Activated CD8-positive, alpha-beta memory T cell treated with anti-CD3 and anti-CD28 coated beads, Interleukin-2, amount 10 ng/mL, durations not matched to agents 7 days and 5 days (primary cell): ENCODE data around the gene ACTL7B. TPM values are rescaled to one million over a fixed set of nuclear protein-coding genes. Genes with fewer than 3 reads are reported as not detected.
"Not testable (repeated sequence)": the region's sequence is repeated elsewhere in the genome, so short reads cannot be mapped to it uniquely, and the experiment has no call there.

ENCODE experiments used
- ATAC-seq: fragments of 150-1000 bp; cut with Tn5 transposase; one replicate; pipeline ENCODE4 v1.10.0; 2021; ENCODE audit warnings: moderate library complexity
- CTCF ChIA-PET: fragments of 350-600 bp; sonication (Branson Sonifier 250); formaldehyde crosslinking; loops from one replicate; lab custom pipeline; 2021; ENCODE audit warnings: antibody characterized with exemption; lab: Charles Lee
- DNase-seq: peaks from one replicate; pipeline ENCODE4 v3.0.0-alpha.2; 2020
- H3K27ac Mint-ChIP-seq: one replicate; pipeline ENCODE4 v1.8.0; 2021; ENCODE audit warnings: mild to moderate bottlenecking, mixed read lengths
- H3K27me3 Mint-ChIP-seq: one replicate; pipeline ENCODE4 v1.8.0; 2021; ENCODE audit warnings: mixed read lengths
- H3K36me3 Mint-ChIP-seq: one replicate; pipeline ENCODE4 v1.8.0; 2021; ENCODE audit warnings: mild to moderate bottlenecking, mixed read lengths
- H3K4me1 Mint-ChIP-seq: one replicate; pipeline ENCODE4 v1.8.0; 2021; ENCODE audit warnings: mixed read lengths
- H3K4me3 Mint-ChIP-seq: one replicate; pipeline ENCODE4 v1.8.0; 2021; ENCODE audit warnings: mild to moderate bottlenecking, moderate library complexity, mixed read lengths
- H3K9me3 Mint-ChIP-seq: one replicate; pipeline ENCODE4 v1.8.0; 2022; ENCODE audit warnings: low read depth, mixed read lengths
- total RNA-seq, 2 experiments: library from RNA; stranded (reverse); gene quantifications; one replicate each; pipeline ENCODE4 v1.2.3, GENCODE V29; 2021

Gene ACTL7B
- total RNA-seq, 2 experiments from 2014 or later = not detected

DNA sequence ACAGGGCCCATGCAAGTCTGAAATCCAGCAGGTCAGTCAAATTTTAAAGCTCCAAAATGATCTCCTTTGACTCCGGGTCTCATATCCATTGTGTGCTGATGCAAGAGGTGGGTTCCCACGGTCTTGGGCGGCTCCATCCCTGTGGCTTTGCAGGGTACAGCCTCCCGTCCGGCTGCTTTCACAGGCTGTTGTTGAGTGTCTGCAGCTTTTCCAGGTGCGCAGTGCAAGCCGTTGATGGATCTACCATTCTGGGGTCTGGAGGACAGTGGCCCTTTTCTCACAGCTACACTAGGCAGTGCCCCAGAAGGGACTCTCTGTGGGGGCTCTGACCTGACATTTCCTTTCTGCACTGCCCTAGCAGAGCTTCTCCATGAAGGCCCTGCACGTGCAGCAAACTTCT is 7.5 kb downstream of the ACTL7B start:
- H3K9me3 Mint-ChIP-seq, H3K27ac Mint-ChIP-seq, H3K4me1 Mint-ChIP-seq, DNase-seq, CTCF ChIA-PET, H3K36me3 Mint-ChIP-seq, ATAC-seq, H3K27me3 Mint-ChIP-seq, H3K4me3 Mint-ChIP-seq: not testable (repeated sequence)

DNA sequence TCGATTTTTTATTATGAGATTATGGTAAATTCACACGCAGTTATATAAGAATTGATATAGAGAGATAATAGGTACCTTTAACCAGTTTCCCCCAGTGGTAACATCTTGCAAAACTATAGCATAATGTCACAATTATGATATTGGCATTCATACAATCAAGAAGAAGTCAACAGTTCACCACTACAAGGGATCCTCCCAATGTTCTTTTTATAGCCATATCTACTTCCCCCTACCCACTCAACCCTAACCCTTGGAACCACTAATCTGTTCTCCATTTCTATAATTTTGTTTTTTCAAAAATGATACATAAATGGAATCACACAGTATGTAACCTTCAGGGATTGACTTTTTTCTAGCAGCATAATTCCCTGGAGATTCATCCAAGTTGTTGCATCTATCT is 9.8 kb downstream of the ACTL7B start:
- DNase-seq (no peak), ATAC-seq (no peak)
- CTCF ChIA-PET = no interaction called here
- H3K4me1 Mint-ChIP-seq = peaks cover 8% of the 10 kb centered on the region
- no peak overlapping the region for H3K27ac Mint-ChIP-seq
- no peak overlapping the region for H3K4me3 Mint-ChIP-seq
- H3K9me3 Mint-ChIP-seq = no peaks in the 10 kb centered on the region
- H3K36me3 Mint-ChIP-seq = no peaks in the 10 kb centered on the region
- H3K27me3 Mint-ChIP-seq = peaks cover 4% of the 10 kb centered on the region

DNA sequence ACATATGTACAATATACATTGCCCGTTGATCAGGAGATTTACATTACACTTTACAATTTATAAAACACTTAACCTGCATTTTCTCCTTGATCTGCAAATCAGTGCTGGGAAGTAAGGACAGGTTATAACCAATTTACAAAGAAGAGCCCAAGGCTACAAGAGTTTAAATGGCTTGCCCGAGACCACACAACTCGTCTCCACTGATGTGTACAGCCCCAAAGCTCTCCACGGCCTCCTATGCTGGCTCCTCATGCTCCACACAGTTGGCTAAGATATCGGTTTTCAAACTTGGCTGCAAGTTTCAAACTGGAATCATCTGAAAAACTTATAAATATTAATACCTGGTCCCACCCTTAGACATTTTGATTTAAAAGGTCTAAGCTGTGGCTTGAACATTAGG is 10.3 kb downstream of the ACTL7B start:
- no peak overlapping the region for H3K4me3 Mint-ChIP-seq

DNA sequence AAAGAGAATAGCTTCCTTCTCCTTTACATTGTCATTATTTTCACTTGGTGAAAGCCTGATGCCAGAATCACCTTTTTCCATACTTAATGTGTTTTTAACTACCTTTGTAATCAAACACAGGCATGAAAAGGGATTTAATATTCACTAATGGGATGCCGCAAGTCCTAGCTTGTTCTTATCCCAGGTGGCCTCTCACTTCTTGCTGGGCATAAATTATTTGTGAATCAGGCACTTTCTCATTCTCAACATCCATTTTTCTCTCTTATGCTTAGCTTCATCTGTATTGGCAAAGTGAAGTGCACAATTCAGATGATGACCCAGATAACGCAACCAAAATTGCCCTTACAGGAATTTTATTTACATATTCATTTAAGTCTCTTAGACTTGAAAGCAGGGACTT is 10.9 kb downstream of the ACTL7B start:
- H3K27me3 Mint-ChIP-seq = peaks cover 4% of the 10 kb centered on the region
- H3K9me3 Mint-ChIP-seq = no peaks in the 10 kb centered on the region
- no peaks in the 10 kb centered on the region for H3K36me3 Mint-ChIP-seq
- no peak for ATAC-seq
- H3K27ac Mint-ChIP-seq = no peak overlapping the region
- CTCF ChIA-PET = no interaction called here
- H3K4me3 Mint-ChIP-seq = no peak overlapping the region
- peaks cover 8% of the 10 kb centered on the region for H3K4me1 Mint-ChIP-seq
- DNase-seq = no peak

More for the DNA sequence above, 10.3 kb downstream of the ACTL7B start:
- Mint-ChIP-seq H3K27me3 (peaks cover 4% of the 10 kb centered on the region), H3K9me3 (no peaks in the 10 kb centered on the region), H3K4me1 (peaks cover 8% of the 10 kb centered on the region), H3K27ac (no peak overlapping the region), H3K36me3 (no peaks in the 10 kb centered on the region)
- ATAC-seq (no peak), DNase-seq (no peak)
- CTCF ChIA-PET = no interaction called here

DNA sequence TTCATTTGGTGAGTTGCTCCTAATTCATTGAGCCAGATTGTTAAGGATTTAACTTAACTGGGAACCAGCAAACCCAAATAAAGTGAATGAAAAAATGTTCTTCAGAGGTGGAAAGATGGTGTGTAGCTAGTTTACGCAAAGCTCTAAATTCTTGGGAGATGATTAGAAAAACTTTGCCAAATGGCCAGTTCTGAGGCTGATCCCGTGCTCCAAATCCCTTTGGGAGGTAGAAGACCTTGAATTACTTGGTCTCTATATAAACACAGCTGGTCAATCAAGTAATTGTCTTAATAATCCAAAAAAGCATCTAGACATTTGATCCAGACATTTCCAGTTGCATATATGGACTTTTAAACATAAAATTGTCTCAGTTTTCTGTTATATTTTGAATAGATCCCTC is 11.4 kb downstream of the ACTL7B start:
- no peaks in the 10 kb centered on the region for H3K9me3 Mint-ChIP-seq
- H3K4me3 Mint-ChIP-seq = no peak overlapping the region
- ATAC-seq (no peak), DNase-seq (no peak)
- H3K27ac Mint-ChIP-seq = no peak overlapping the region
- H3K36me3 Mint-ChIP-seq = no peaks in the 10 kb centered on the region
- peaks cover 4% of the 10 kb centered on the region for H3K27me3 Mint-ChIP-seq
- CTCF ChIA-PET = no interaction called here
- peaks cover 8% of the 10 kb centered on the region for H3K4me1 Mint-ChIP-seq

DNA sequence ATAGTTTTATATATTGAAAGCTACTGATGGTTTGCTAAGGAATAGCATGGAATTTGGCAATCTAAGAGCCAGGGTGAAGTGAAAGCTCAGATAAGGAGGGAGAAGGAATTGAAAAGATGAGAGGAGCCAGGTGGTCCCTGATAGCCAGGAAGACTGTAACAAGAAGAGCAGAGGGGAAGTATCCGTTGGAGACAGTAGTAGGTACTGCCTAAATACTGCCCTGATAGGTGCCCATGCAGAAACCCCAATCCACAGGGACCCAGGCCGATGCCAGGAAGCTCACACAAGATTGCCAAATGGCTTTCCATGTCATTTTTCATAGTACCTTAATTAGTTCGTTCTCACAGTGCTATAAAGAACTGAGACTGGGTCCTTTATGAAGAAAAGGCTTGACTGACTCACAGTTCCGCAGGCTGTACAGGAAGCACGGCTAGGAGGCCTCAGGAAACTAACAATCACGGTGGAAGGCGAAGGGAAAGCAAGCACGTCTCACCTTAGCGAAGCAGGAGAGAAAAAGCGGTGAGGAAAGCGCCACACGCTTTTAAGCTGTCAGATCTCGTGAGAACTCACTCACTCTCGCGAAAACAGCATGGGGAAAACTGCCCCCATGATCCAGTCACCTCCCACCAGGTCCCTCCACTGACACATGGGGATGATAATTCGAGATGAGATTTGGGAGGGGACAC is 13.0 kb downstream of the ACTL7B start:
- Mint-ChIP-seq H3K4me3 (no peak overlapping the region), H3K4me1 (peaks cover 8% of the 10 kb centered on the region), H3K36me3 (no peaks in the 10 kb centered on the region), H3K9me3 (no peaks in the 10 kb centered on the region), H3K27me3 (peaks cover 4% of the 10 kb centered on the region), H3K27ac (no peak overlapping the region)
- ATAC-seq (no peak), DNase-seq (no peak)
- CTCF ChIA-PET = no interaction called here

DNA sequence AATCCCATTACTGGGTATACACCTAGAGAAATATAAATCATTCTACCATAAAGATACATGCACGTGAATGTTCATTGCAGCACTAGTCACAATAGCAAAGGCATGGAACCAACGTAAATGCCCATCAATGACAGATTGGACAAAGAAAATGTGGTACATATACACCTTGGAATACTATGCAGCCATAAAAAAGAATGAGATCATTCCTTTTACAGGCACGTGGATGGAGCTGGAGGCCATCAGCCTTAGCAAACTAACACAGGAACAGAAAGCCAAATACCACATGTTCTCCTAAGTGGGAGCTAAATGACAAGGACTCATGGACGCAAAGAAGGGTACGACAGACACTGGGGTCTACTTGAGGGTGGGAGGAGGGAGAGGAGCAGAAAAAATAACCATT is 16.2 kb downstream of the ACTL7B start:
- H3K27ac Mint-ChIP-seq, CTCF ChIA-PET, H3K9me3 Mint-ChIP-seq, ATAC-seq, DNase-seq, H3K27me3 Mint-ChIP-seq, H3K4me3 Mint-ChIP-seq, H3K36me3 Mint-ChIP-seq: not testable (repeated sequence)
- peaks cover 11% of the 10 kb centered on the region for H3K4me1 Mint-ChIP-seq

DNA sequence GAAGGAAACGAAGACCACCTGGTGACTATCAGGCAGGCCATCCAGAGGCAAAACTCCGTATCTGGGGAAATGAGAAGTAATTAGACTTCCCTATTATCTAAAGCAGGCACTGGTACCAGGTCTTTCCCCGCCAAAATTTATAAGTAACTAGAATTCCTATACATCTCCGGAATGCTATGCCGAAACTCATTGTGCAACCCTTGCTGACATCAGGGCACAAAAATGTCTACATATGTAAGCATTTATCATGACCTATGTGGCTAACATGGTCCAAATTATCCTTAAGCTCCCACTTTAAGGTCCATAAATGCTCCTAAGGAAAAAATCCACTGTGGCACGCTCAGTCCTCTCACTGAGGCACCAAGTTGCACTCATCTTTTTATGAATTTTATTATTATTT is 17.8 kb downstream of the ACTL7B start:
- no peaks in the 10 kb centered on the region for H3K9me3 Mint-ChIP-seq
- no peaks in the 10 kb centered on the region for H3K27me3 Mint-ChIP-seq
- no peak overlapping the region for H3K4me3 Mint-ChIP-seq
- DNase-seq (no peak), ATAC-seq (no peak)
- H3K36me3 Mint-ChIP-seq = no peaks in the 10 kb centered on the region
- H3K27ac Mint-ChIP-seq = no peak overlapping the region
- H3K4me1 Mint-ChIP-seq = peaks cover 9% of the 10 kb centered on the region
- CTCF ChIA-PET = no interaction called here

DNA sequence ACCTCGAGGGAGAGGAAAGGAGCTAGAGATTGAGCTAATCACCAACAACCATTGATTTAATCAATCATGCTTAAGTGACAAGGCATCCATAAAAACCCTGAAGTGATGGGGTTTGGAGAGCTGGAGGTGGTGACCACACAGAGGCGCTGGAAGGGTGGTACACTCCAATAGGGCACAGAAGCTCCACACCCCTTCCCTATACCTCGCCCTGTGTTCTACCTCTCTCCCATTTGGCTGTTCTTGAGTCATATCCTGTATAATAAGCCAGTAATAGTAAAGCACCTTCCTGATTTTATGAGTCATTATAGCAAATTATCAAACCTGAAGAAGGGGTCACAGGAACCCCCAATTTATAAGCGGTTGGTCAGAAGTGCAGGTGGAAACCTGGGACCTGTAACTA is 18.3 kb downstream of the ACTL7B start:
- CTCF ChIA-PET = no interaction called here
- H3K27me3 Mint-ChIP-seq = no peaks in the 10 kb centered on the region
- no peak overlapping the region for H3K4me3 Mint-ChIP-seq
- H3K4me1 Mint-ChIP-seq = peaks cover 5% of the 10 kb centered on the region
- no peak overlapping the region for H3K27ac Mint-ChIP-seq
- DNase-seq (no peak), ATAC-seq (no peak)
- H3K9me3 Mint-ChIP-seq = no peaks in the 10 kb centered on the region
- no peaks in the 10 kb centered on the region for H3K36me3 Mint-ChIP-seq

DNA sequence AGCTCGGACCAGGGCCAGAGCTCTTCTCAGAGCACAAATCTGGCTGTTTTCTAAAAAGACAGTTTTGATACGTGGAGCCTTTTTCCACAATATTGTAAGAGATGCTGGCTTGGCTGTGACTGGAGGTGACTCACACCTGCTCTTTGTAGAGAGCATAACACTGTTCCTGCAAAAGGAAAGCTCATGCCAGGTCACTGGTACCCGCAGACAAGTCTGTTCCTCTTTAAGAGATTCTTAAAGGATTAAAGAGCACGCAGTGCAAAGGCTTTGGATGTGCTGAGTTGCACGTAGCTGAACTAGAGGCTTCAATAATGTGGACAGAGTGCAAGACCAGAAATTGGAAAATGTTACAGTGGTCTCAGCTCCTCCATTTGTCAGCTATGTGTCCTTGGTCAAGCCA is 19.0 kb downstream of the ACTL7B start:
- DNase-seq (no peak), ATAC-seq (no peak)
- peaks cover 4% of the 10 kb centered on the region for H3K4me1 Mint-ChIP-seq
- no peaks in the 10 kb centered on the region for H3K27me3 Mint-ChIP-seq
- H3K9me3 Mint-ChIP-seq = no peaks in the 10 kb centered on the region
- no peak overlapping the region for H3K27ac Mint-ChIP-seq
- no peak overlapping the region for H3K4me3 Mint-ChIP-seq
- no peaks in the 10 kb centered on the region for H3K36me3 Mint-ChIP-seq
- CTCF ChIA-PET = no interaction called here

DNA sequence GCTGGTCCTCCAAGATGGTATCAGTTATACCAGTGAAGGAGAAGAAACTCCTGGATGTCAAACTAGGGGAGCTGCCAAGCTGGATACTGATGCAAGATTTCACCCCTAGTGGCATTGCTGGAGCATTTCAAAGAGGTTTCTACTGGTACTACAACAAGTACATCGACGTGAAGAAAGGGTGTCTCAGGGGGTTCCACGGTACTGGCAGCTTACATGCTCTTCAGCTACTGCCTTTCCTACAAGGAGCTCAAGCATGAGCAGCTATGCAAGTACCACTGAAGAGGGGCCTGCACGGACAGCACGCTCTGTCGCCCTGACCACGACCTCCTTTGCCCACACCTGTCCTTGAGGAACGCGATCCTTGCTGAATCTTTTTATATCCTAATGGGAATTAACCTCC is 19.5 kb downstream of the ACTL7B start:
- ATAC-seq = no peak
- Mint-ChIP-seq H3K9me3 (no peaks in the 10 kb centered on the region), H3K27ac (no peak overlapping the region), H3K27me3 (no peaks in the 10 kb centered on the region), H3K4me3 (no peak overlapping the region), H3K36me3 (no peaks in the 10 kb centered on the region), H3K4me1 (peaks cover 4% of the 10 kb centered on the region)
- CTCF ChIA-PET = interaction anchor here (1.2 kb wide), 1 partner anchor 9 kb away, joined by 4 read pairs; no protein-coding TSS in a partner anchor
- no peak for DNase-seq

DNA sequence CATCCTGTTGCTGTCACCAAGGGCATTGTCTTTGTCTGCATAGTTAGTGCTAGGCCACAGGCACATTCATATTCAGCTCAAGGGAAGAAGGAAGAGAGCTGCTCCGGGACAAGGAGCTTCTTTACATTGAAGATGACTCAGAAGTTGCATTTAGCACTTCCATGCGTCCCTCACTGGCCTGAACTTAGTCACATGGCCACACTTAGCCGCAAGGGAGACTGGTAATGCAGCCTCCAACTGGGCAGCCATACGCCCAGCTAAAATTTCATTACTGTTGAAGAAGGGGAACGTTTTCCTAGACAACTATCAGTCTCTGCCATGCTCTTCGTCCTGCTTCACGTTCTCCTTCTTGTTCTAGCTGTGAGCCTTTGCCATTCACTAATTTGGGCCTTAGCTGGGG is 20.0 kb downstream of the ACTL7B start:
- H3K4me3 Mint-ChIP-seq = no peak overlapping the region
- no peaks in the 10 kb centered on the region for H3K27me3 Mint-ChIP-seq
- no peak overlapping the region for H3K27ac Mint-ChIP-seq
- ATAC-seq (no peak), DNase-seq (no peak)
- no peaks in the 10 kb centered on the region for H3K36me3 Mint-ChIP-seq
- CTCF ChIA-PET = interaction anchor here (1.2 kb wide), 1 partner anchor 9 kb away, joined by 4 read pairs; no protein-coding TSS in a partner anchor
- peaks cover 4% of the 10 kb centered on the region for H3K4me1 Mint-ChIP-seq
- H3K9me3 Mint-ChIP-seq = no peaks in the 10 kb centered on the region

DNA sequence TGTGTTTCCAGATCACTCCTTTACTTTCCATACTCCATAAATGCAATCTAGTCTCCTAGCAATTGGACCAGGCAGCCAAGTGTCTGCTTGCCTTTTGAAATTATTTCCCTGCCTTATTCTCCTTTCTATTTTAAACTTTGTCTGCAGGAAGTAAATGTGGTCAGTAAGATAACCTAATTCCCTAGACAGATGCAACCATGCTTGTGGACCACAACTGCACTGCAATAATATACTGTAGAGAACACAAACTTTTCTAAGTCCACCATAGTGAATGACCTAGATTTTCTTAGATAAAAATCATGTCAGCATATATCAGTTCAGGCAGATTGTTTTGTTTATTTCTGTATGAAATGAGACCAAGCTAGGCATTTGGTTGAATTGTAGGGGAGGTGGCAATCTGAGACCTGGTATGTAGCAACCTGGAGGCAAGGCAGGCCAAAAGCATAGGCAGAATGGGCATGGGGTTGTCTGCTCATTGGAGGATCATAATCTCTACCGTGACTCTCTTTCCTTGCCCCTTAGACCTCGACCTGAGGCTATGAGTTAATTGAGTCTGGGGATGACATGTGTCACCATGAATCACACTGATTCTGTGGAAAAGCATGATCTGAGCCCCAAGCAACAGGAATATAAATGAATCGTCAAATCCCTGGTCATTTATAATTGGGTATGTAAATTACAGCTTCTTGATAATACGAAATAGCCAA is 20.7 kb downstream of the ACTL7B start:
- CTCF ChIA-PET = interaction anchor here (1.2 kb wide), 1 partner anchor 8 kb away, joined by 4 read pairs; no protein-coding TSS in a partner anchor
- H3K4me1 Mint-ChIP-seq = peaks cover 4% of the 10 kb centered on the region
- ATAC-seq (no peak), DNase-seq (no peak)
- no peak overlapping the region for H3K4me3 Mint-ChIP-seq
- H3K27ac Mint-ChIP-seq = no peak overlapping the region
- no peaks in the 10 kb centered on the region for H3K9me3 Mint-ChIP-seq
- H3K27me3 Mint-ChIP-seq = no peaks in the 10 kb centered on the region
- no peaks in the 10 kb centered on the region for H3K36me3 Mint-ChIP-seq

DNA sequence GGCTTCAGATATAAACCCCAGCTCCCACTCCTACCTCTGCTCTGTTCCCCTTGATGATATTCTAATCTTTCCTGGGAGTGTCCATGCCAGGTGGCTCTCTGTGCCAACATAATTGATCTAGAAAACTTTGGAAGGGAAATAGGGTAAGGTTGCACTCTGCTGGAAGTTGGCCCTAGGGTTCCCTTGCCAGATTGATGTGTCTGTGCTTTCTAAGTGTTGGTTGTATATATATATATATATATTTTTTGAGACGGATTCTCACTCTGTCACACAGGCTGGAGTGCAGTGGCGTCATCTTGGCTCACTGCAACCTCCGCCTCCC is 23.6 kb downstream of the ACTL7B start:
- Mint-ChIP-seq H3K4me3 (no peak overlapping the region), H3K9me3 (no peaks in the 10 kb centered on the region), H3K27me3 (peaks cover 10% of the 10 kb centered on the region), H3K4me1 (peaks cover 4% of the 10 kb centered on the region), H3K36me3 (no peaks in the 10 kb centered on the region), H3K27ac (no peak overlapping the region)
- ATAC-seq = no peak
- CTCF ChIA-PET = no interaction called here
- no peak for DNase-seq
